GM23338 (cell line): Measurements from ENCODE around the gene SPATA33.
A peak's percentile ranks its signal among the peaks of the same experiment; 100 is the strongest.

Source experiments
- CREB1 ChIP-seq: fragments of 250-450 bp; sonication (Bioruptor Pico); IDR thresholded peaks from 2 replicates; pipeline ENCODE4 v1.5.0; 2020; ENCODE audit warnings: low read depth, mild to moderate bottlenecking, moderate library complexity
- CTCF ChIP-seq, 2 experiments: fragments of 200-600 bp in 1 of 2; sonication (generic) in 1 of 2; conservative IDR thresholded peaks; 2 replicates each; pipeline versions ENCODE4 v1.5.1 to v1.6.1; 2016 to 2017; ENCODE audit warnings: antibody characterized with exemption in 2 of 2, low read depth in 2 of 2, mild to moderate bottlenecking in 2 of 2, moderate library complexity in 1 of 2
- ETS1 ChIP-seq: IDR thresholded peaks from 2 replicates; pipeline ENCODE4 v1.6.1; 2016; ENCODE audit warnings: antibody characterized with exemption
- EZH2 ChIP-seq: fragments of 200-600 bp; sonication (generic); IDR thresholded peaks from one replicate; pipeline ENCODE4 v1.8.0; 2017; ENCODE audit warnings: antibody characterized with exemption, mild to moderate bottlenecking, low read depth; ENCODE audit not compliant: unreplicated experiment
- EZH2phosphoT487 ChIP-seq: fragments of 200-600 bp; sonication (generic); IDR thresholded peaks from one replicate; pipeline ENCODE4 v1.8.1; 2018; ENCODE audit warnings: antibody characterized with exemption; ENCODE audit not compliant: unreplicated experiment
- JUNB ChIP-seq: IDR thresholded peaks from one replicate; pipeline ENCODE4 v1.6.1; 2016; ENCODE audit warnings: antibody characterized with exemption; ENCODE audit not compliant: unreplicated experiment
- POLR2AphosphoS5 ChIP-seq: IDR thresholded peaks from 2 replicates; pipeline ENCODE4 v1.6.1; 2016; ENCODE audit warnings: antibody characterized with exemption, low read depth
- REST ChIP-seq: IDR thresholded peaks from one replicate; pipeline ENCODE4 v1.6.1; 2018; ENCODE audit warnings: antibody characterized with exemption; ENCODE audit not compliant: unreplicated experiment
- ZNF114 ChIP-seq: fragments of 250-450 bp; sonication (Bioruptor Pico); IDR thresholded peaks from 2 replicates; pipeline ENCODE4 v1.5.0; 2020; ENCODE audit warnings: mild to moderate bottlenecking, moderate library complexity

DNA sequence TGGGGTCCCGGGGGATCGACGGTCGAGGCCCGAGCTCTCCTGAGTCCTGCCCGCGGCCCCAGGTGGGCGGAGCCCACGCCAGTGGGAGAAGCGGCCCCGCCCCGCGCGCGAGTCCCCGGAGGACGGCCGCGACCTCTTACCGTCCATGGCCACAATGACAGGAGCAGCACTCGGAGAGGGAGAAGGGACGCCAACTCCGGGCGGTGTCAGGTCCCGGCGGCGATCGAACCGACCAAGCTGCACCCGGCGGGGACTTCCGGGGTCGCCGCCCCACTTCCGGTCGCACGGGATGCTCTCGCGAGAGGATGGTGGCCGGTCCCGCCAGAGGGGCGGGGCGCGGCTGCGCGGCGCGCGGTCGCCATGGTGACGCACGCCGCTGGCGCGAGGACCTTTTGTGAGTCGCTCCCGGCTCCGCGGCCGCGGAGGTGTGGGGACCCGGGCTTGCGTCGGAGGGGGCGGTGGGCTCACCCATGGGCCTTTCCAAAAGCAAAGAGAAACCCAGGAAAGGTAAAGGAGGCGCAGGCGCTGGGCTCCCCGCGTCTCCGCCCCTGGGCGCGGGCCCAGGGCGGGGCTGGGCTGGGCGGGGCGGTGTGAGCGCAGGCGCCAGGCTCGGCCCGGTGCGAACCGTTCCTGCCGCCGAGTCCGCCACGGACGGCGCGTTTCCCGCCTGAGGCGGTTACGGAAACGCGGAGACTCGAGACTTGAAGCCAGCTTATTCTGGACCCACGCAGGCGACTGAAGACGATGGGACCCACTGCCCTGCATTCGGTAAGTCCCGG is at the start of gene SPATA33, which contains the start of gene CHMP1A:
- no peak for TF ChIP-seq JUNB
- TF ChIP-seq EZH2: no peak
- TF ChIP-seq CTCF (conservative IDR thresholded peaks at IDR 0.05; ENCODE audit: low read depth in 2 of 2): no peak
- TF ChIP-seq ZNF114: no peak
- TF ChIP-seq POLR2AphosphoS5: peak; percentile 77
- peak; percentile 37; the same call in 1 of the 2 replicates for TF ChIP-seq CREB1 (CRISPR knock-in tag)
- 0 out of 2 replicates have a peak, but pooled peaks have one; percentile 10 for TF ChIP-seq ETS1
- no peak for TF ChIP-seq EZH2phosphoT487
- TF ChIP-seq REST: no peak
